HepG2 (cell line): ENCODE results near the gene VAMP8. TPM values are rescaled to one million over a fixed set of nuclear protein-coding genes. Genes with fewer than 3 reads are reported as not detected.

Source experiments
- CC2D1A ChIP-seq: sonication (generic); formaldehyde crosslinking; IDR thresholded peaks from 2 replicates; pipeline ENCODE4 v1.8.1; 2023; ENCODE audit warnings: mild to moderate bottlenecking, missing genetic modification reagents
- CENPT ChIP-seq: sonication (generic); formaldehyde crosslinking; IDR thresholded peaks from 2 replicates; pipeline ENCODE4 v1.8.0; 2022; ENCODE audit warnings: low read depth, mild to moderate bottlenecking, moderate library complexity, missing genetic modification reagents
- ETV5 ChIP-seq: IDR thresholded peaks from 2 replicates; pipeline ENCODE4 v1.6.1; 2018; ENCODE audit warnings: missing biosample characterization, missing genetic modification reagents, inconsistent platforms, borderline replicate concordance
- GATAD2A ChIP-seq: IDR thresholded peaks from 2 replicates; pipeline ENCODE4 v1.6.1; 2016
- HIVEP1 ChIP-seq: sonication (generic); formaldehyde crosslinking; IDR thresholded peaks from 2 replicates; pipeline ENCODE4 v1.4.0; 2020; ENCODE audit warnings: mild to moderate bottlenecking, missing genetic modification reagents
- NFE2L2 ChIP-seq: fragments of 150-350 bp; IDR thresholded peaks from 2 replicates; pipeline ENCODE4 v1.6.1; 2014; ENCODE audit warnings: low read length
- REL ChIP-seq: sonication (generic); formaldehyde crosslinking; conservative IDR thresholded peaks from 2 replicates; pipeline ENCODE4 v1.8.0; 2022; ENCODE audit warnings: mild to moderate bottlenecking, missing genetic modification reagents, moderate library complexity
- RORA ChIP-seq: sonication (generic); formaldehyde crosslinking; IDR thresholded peaks from 2 replicates; pipeline ENCODE4 v1.5.0; 2020; ENCODE audit warnings: mild to moderate bottlenecking, missing genetic modification reagents, moderate library complexity
- ZBTB8A ChIP-seq: sonication (generic); formaldehyde crosslinking; IDR thresholded peaks from 2 replicates; pipeline ENCODE4 v1.4.0; 2020; ENCODE audit warnings: mild to moderate bottlenecking, low read depth, missing genetic modification reagents, borderline replicate concordance
- ZEB1 ChIP-seq: IDR thresholded peaks from 2 replicates; pipeline ENCODE4 v1.6.1; 2012; ENCODE audit warnings: mild to moderate bottlenecking, low read depth, inconsistent platforms; ENCODE audit not compliant: insufficient replicate concordance
- ZFP36L1 ChIP-seq: sonication (generic); formaldehyde crosslinking; IDR thresholded peaks from 2 replicates; pipeline ENCODE4 v1.8.0; 2022; ENCODE audit warnings: mild to moderate bottlenecking, missing genetic modification reagents, moderate library complexity
- ZNF101 ChIP-seq: sonication (generic); formaldehyde crosslinking; IDR thresholded peaks from 2 replicates; pipeline ENCODE4 v1.4.0; 2020; ENCODE audit warnings: mild to moderate bottlenecking, low read depth, missing genetic modification reagents, borderline replicate concordance
- ZNF317 ChIP-seq: sonication (generic); formaldehyde crosslinking; IDR thresholded peaks from 2 replicates; pipeline ENCODE4 v1.5.0; 2020; ENCODE audit warnings: mild to moderate bottlenecking, missing genetic modification reagents
- ZNF597 ChIP-seq: sonication (generic); formaldehyde crosslinking; IDR thresholded peaks from 2 replicates; pipeline ENCODE4 v1.5.0; 2020; ENCODE audit warnings: missing genetic modification reagents
- ZNF788 ChIP-seq: sonication (generic); formaldehyde crosslinking; IDR thresholded peaks from 2 replicates; pipeline ENCODE4 v1.5.0; 2020; ENCODE audit warnings: mild to moderate bottlenecking, missing genetic modification reagents, borderline replicate concordance
- polyA plus RNA-seq, 8 experiments: library from polyadenylated mRNA; depleted of rRNA in 3 of 8; stranded (reverse) in 7 of 8; unstranded in 1 of 8; fragments of >200 nt; fragmentation: Illumina TruSeq in 4 of 8; extraction: Trizol in 4 of 8; gene quantifications; 2 replicates each; pipeline versions ENCODE4 v1.2.1 to v1.2.3, GENCODE V29; 2011 to 2016; ENCODE audit warnings: low read depth in 4 of 8, missing spikeins in 1 of 8, mixed read lengths in 1 of 8; ENCODE audit not compliant: insufficient read depth in 1 of 8
- total RNA-seq, 5 experiments: library from RNA; depleted of rRNA; stranded (reverse); fragments of >200 nt; fragmentation: Illumina TruSeq; extraction: Trizol; gene quantifications; 2 replicates each; pipeline ENCODE4 v1.2.3, GENCODE V29; 2016; ENCODE audit warnings: low read depth in 1 of 5
- TF ChIP-seq, protein P1 (sequence below): sonication (generic); formaldehyde crosslinking; IDR thresholded peaks from 2 replicates; pipeline ENCODE4 v1.4.0; 2020; ENCODE audit warnings: missing genetic modification reagents, borderline replicate concordance
- TF ChIP-seq, protein P2 (sequence below): sonication (generic); formaldehyde crosslinking; IDR thresholded peaks from 2 replicates; pipeline ENCODE4 v1.5.1; 2020; ENCODE audit warnings: mild to moderate bottlenecking, moderate library complexity, missing genetic modification reagents
- TF ChIP-seq, protein P3 (sequence below): sonication (generic); formaldehyde crosslinking; IDR thresholded peaks from 2 replicates; pipeline ENCODE4 v1.8.1; 2023; ENCODE audit warnings: mild to moderate bottlenecking, missing genetic modification reagents

VAMP8 gene
- total and polyA plus RNA-seq, 2 of the 13 experiments (the other 11 are each of a cell fraction or from before 2014, with no cell fraction given), result 83.3 to 157 TPM

- TF ChIP-seq, protein P1, sequence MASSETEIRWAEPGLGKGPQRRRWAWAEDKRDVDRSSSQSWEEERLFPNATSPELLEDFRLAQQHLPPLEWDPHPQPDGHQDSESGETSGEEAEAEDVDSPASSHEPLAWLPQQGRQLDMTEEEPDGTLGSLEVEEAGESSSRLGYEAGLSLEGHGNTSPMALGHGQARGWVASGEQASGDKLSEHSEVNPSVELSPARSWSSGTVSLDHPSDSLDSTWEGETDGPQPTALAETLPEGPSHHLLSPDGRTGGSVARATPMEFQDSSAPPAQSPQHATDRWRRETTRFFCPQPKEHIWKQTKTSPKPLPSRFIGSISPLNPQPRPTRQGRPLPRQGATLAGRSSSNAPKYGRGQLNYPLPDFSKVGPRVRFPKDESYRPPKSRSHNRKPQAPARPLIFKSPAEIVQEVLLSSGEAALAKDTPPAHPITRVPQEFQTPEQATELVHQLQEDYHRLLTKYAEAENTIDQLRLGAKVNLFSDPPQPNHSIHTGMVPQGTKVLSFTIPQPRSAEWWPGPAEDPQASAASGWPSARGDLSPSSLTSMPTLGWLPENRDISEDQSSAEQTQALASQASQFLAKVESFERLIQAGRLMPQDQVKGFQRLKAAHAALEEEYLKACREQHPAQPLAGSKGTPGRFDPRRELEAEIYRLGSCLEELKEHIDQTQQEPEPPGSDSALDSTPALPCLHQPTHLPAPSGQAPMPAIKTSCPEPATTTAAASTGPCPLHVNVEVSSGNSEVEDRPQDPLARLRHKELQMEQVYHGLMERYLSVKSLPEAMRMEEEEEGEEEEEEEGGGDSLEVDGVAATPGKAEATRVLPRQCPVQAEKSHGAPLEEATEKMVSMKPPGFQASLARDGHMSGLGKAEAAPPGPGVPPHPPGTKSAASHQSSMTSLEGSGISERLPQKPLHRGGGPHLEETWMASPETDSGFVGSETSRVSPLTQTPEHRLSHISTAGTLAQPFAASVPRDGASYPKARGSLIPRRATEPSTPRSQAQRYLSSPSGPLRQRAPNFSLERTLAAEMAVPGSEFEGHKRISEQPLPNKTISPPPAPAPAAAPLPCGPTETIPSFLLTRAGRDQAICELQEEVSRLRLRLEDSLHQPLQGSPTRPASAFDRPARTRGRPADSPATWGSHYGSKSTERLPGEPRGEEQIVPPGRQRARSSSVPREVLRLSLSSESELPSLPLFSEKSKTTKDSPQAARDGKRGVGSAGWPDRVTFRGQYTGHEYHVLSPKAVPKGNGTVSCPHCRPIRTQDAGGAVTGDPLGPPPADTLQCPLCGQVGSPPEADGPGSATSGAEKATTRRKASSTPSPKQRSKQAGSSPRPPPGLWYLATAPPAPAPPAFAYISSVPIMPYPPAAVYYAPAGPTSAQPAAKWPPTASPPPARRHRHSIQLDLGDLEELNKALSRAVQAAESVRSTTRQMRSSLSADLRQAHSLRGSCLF (CRISPR knock-in tag), result no peak
- TF ChIP-seq CENPT (CRISPR knock-in tag) (0 out of 2 replicates have a peak, but pooled peaks have one; percentile 29), ETV5 (CRISPR knock-in tag) (no peak), ZBTB8A (CRISPR knock-in tag) (no peak), ZEB1 (no peak), HIVEP1 (CRISPR knock-in tag) (0 out of 2 replicates have a peak, but pooled peaks have one; percentile 24), REL (CRISPR knock-in tag) (no peak), ZNF788 (CRISPR knock-in tag) (0 out of 2 replicates have a peak, but pooled peaks have one; percentile 76), ZNF597 (CRISPR knock-in tag) (no peak), NFE2L2 (no peak), ZNF101 (CRISPR knock-in tag) (no peak; the same call in 1 of the 2 replicates), CC2D1A (CRISPR knock-in tag) (no peak), RORA (no peak), ZFP36L1 (CRISPR knock-in tag) (0 out of 2 replicates have a peak, but pooled peaks have one; percentile 24), ZNF317 (CRISPR knock-in tag) (0 out of 2 replicates have a peak, but pooled peaks have one; percentile 22), GATAD2A (peak; percentile 54)
- TF ChIP-seq, protein P2, sequence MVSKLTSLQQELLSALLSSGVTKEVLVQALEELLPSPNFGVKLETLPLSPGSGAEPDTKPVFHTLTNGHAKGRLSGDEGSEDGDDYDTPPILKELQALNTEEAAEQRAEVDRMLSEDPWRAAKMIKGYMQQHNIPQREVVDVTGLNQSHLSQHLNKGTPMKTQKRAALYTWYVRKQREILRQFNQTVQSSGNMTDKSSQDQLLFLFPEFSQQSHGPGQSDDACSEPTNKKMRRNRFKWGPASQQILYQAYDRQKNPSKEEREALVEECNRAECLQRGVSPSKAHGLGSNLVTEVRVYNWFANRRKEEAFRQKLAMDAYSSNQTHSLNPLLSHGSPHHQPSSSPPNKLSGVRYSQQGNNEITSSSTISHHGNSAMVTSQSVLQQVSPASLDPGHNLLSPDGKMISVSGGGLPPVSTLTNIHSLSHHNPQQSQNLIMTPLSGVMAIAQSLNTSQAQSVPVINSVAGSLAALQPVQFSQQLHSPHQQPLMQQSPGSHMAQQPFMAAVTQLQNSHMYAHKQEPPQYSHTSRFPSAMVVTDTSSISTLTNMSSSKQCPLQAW, result 0 out of 2 replicates have a peak, but pooled peaks have one; percentile 42
- TF ChIP-seq, protein P3, sequence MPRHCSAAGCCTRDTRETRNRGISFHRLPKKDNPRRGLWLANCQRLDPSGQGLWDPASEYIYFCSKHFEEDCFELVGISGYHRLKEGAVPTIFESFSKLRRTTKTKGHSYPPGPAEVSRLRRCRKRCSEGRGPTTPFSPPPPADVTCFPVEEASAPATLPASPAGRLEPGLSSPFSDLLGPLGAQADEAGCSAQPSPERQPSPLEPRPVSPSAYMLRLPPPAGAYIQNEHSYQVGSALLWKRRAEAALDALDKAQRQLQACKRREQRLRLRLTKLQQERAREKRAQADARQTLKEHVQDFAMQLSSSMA (CRISPR knock-in tag), result peak; percentile 61; the same call in 1 of the 2 replicates
These were observed 24.5 kb downstream of the VAMP8 start (continued) for GRCh38 chr2:85601771-85602475.
